ENCODE data around the gene SMARCA4.
"Not testable (repeated sequence)": the region's sequence is repeated elsewhere in the genome, so short reads cannot be mapped to it uniquely, and the experiment has no call there.

SMARCA4 gene

DNA sequence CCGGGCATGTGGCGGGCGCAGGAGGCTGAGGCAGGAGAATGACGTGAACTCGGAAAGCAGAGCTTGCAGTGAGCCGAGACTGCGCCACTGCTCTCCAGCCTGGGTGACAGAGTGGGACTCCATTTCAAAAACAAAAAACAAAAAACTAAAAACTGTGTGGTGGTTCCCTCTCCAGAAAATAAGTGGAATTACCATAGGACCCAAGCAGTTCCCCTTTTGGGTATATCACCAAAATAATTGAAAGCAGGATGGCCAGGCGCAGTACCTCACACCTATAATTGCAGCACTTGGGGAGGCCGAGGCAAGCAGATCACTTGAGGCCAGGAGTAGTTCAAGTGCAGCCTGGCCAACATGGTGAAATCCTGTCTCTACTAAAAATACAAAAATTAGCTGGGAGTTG, 112.7 kb downstream of the SMARCA4 start:
- Histone ChIP-seq H3K4me1 (ENCODE audit: control insufficient read depth, insufficient read depth, low read length) (no peaks in the 10 kb centered on the region), H3K27me3 (ENCODE audit: control insufficient read depth, insufficient read depth, low read length) (no peaks in the 10 kb centered on the region), H3K9ac (ENCODE audit: low read length) (no peak overlapping the region), H3K4me3 (ENCODE audit: low read length) (no peak overlapping the region), H3K9me3 (ENCODE audit: control insufficient read depth, low read length) (no peaks in the 10 kb centered on the region), H3K36me3 (ENCODE audit: control insufficient read depth, insufficient read depth, low read length) (no peaks in the 10 kb centered on the region)

DNA sequence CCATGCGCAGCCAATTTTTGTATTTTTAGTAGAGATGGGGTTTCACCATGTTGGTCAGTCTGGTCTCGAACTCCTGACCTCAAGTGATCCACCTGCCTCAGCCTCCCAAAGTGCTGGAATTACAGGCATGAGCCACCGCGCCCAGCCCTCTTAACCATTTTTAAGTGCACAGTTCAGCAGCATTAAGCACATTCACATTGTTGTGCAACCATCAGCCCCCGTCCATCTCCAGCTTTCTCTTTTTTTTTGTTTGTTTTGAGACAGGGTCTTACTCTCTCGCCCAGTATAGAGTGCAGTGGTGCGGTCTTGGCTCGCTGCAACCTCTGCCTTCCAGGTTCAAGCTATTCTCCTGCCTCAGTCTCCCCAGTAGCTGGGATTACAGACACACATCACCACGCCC, 116.0 kb downstream of the SMARCA4 start:
- H3K4me3 ChIP-seq (ENCODE audit: low read length); H3K9me3 ChIP-seq (ENCODE audit: control insufficient read depth, low read length); H3K4me1 ChIP-seq (ENCODE audit: control insufficient read depth, insufficient read depth, low read length); H3K36me3 ChIP-seq (ENCODE audit: control insufficient read depth, insufficient read depth, low read length); H3K27me3 ChIP-seq (ENCODE audit: control insufficient read depth, insufficient read depth, low read length); H3K9ac ChIP-seq (ENCODE audit: low read length): not testable (repeated sequence)

DNA sequence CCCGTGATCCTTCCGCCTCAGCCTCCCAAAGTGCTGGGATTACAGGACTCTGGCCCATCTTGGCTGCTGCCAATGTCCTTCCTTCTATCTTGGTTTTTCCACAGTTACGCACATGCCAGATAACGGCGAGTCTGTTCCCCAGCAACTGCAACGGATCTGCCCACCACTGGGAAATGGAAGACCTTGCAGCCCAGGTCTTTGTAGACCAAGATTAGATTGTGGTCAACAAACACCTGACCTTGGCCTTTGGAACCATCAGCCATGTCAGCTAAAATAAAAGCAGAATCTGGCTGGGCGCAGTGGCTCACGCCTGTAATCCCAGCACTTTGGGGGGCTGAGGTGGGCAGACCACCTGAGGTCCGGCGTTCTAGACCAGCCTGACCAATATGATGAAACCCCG, 118.1 kb downstream of the SMARCA4 start:
- Histone ChIP-seq H3K4me1 (ENCODE audit: control insufficient read depth, insufficient read depth, low read length) (peaks cover 3% of the 10 kb centered on the region), H3K36me3 (ENCODE audit: control insufficient read depth, insufficient read depth, low read length) (no peaks in the 10 kb centered on the region), H3K4me3 (ENCODE audit: low read length) (no peak overlapping the region), H3K27me3 (ENCODE audit: control insufficient read depth, insufficient read depth, low read length) (no peaks in the 10 kb centered on the region), H3K9ac (ENCODE audit: low read length) (no peak overlapping the region), H3K9me3 (ENCODE audit: control insufficient read depth, low read length) (no peaks in the 10 kb centered on the region)

DNA sequence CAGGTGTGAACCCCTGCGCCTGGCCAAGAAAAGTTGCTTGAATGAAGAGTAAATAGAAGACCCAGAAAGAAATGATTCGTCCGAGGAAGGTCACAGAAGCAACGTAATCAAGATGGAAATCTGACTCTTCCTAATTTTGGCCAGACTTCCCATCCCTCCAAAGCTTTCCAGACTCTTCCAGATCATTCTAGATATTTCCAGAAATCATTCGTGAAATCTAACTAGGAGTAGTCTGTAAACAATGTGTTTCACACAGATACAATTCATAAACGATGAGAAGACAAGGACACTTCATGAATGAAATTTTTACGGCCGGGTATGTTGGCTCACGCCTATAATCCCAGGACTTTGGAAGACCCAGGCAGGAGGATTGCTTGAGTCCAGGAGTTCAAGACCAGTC, 119.2 kb downstream of the SMARCA4 start:
- Histone ChIP-seq H3K9me3 (ENCODE audit: control insufficient read depth, low read length) (no peaks in the 10 kb centered on the region), H3K4me3 (ENCODE audit: low read length) (no peak overlapping the region)

DNA sequence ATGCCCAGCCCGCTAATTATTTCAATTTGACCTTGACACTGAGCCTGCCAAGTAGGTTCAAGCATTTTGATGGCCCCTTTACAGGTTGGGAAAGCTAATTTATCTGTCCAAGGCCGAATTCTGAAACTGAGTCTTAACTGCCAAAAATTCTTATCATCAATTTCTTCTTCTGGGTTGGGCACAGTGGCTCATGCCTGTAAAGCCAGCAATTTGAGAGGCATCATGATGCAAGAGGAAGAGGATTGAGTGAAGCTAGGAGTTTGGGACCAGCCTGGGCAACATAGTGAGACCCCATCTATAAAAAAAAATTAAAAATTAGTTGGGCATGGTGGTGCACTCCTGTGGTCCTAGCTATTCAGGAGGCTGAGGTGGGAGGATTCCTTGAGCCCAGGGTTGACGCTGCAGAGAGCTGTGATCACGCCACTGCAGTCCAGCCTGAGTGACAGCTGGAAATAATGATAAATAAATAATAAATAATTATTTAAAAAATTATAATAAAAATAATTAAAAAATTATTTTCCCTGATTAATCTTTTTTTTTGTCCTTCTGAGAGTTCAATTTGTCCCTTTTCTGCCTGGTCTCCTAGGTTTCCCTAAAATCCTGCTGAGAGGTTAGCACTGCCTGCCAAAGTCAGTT, 127.2 kb downstream of the SMARCA4 start:
- Histone ChIP-seq H3K4me3 (ENCODE audit: low read length) (peak overlapping the region; percentile 71), H3K9me3 (ENCODE audit: control insufficient read depth, low read length) (no peaks in the 10 kb centered on the region), H3K27me3 (ENCODE audit: control insufficient read depth, insufficient read depth, low read length) (no peaks in the 10 kb centered on the region), H3K4me1 (ENCODE audit: control insufficient read depth, insufficient read depth, low read length) (peaks cover 23% of the 10 kb centered on the region), H3K36me3 (ENCODE audit: control insufficient read depth, insufficient read depth, low read length) (peaks cover 6% of the 10 kb centered on the region), H3K9ac (ENCODE audit: low read length) (peak overlapping the region; percentile 98)

More for the DNA sequence above, 119.2 kb downstream of the SMARCA4 start:
- Histone ChIP-seq H3K4me1 (ENCODE audit: control insufficient read depth, insufficient read depth, low read length) (peaks cover 5% of the 10 kb centered on the region), H3K9ac (ENCODE audit: low read length) (no peak overlapping the region), H3K36me3 (ENCODE audit: control insufficient read depth, insufficient read depth, low read length) (no peaks in the 10 kb centered on the region), H3K27me3 (ENCODE audit: control insufficient read depth, insufficient read depth, low read length) (no peaks in the 10 kb centered on the region)

DNA sequence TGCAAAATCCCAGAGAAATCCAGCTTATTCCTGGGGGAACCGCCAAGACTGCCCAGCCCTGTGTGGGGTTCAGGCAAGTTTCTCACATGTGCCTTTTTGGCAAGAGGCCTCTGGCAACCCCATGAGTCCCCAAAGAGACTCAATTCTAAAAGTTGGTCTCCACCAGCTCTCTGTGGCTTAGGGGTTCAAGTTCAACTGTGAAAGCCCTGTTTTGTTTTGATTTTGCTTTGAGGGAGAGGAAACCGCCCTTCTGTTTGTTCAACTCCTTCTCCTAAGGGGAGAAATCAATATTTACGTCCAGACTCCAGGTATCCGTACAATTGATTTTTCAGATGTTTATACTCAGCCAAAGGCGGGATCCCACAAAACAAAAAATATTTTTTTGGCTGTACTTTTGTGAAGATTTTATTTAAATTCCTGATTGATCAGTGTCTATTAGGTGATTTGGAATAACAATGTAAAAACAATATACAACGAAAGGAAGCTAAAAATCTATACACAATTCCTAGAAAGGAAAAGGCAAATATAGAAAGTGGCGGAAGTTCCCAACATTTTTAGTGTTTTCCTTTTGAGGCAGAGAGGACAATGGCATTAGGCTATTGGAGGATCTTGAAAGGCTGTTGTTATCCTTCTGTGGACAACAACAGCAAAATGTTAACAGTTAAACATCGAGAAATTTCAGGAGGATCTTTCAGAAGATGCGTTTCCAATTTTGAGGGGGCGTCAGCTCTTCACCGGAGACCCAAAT, 127.8 kb downstream of the SMARCA4 start:
- Histone ChIP-seq H3K9me3 (ENCODE audit: control insufficient read depth, low read length) (no peaks in the 10 kb centered on the region), H3K4me3 (ENCODE audit: low read length) (peak overlapping the region; percentile 71), H3K27me3 (ENCODE audit: control insufficient read depth, insufficient read depth, low read length) (no peaks in the 10 kb centered on the region), H3K9ac (ENCODE audit: low read length) (peak overlapping the region; percentile 98), H3K4me1 (ENCODE audit: control insufficient read depth, insufficient read depth, low read length) (peaks cover 30% of the 10 kb centered on the region), H3K36me3 (ENCODE audit: control insufficient read depth, insufficient read depth, low read length) (peaks cover 6% of the 10 kb centered on the region)

DNA sequence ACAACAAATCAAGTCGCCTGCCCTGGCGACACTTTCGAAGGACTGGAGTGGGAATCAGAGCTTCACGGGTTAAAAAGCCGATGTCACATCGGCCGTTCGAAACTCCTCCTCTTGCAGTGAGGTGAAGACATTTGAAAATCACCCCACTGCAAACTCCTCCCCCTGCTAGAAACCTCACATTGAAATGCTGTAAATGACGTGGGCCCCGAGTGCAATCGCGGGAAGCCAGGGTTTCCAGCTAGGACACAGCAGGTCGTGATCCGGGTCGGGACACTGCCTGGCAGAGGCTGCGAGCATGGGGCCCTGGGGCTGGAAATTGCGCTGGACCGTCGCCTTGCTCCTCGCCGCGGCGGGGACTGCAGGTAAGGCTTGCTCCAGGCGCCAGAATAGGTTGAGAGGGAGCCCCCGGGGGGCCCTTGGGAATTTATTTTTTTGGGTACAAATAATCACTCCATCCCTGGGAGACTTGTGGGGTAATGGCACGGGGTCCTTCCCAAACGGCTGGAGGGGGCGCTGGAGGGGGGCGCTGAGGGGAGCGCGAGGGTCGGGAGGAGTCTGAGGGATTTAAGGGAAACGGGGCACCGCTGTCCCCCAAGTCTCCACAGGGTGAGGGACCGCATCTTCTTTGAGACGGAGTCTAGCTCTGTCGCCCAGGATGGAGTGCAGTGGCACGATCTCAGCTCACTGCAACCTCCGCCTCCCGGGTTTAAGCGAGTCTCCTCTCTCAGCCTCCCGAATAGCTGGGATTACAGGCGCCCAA, 128.6 kb downstream of the SMARCA4 start, which contains the start of gene LDLR:
TSS of gene LDLR (plus strand) at position 210 of the 760 bp plus-strand sequence. CDS start at position 296, 86 bp downstream.
- H3K9me3 ChIP-seq (ENCODE audit: control insufficient read depth, low read length): no peaks in the 10 kb centered on the region
- H3K4me3 ChIP-seq (ENCODE audit: low read length): peak within 1 kb of the TSS; percentile 71
- peaks cover 32% of the 10 kb centered on the region for H3K4me1 ChIP-seq (ENCODE audit: control insufficient read depth, insufficient read depth, low read length)
- H3K36me3 ChIP-seq (ENCODE audit: control insufficient read depth, insufficient read depth, low read length): peaks cover 6% of the 10 kb centered on the region
- no peaks in the 10 kb centered on the region for H3K27me3 ChIP-seq (ENCODE audit: control insufficient read depth, insufficient read depth, low read length)
- peak within 1 kb of the TSS; percentile 98 for H3K9ac ChIP-seq (ENCODE audit: low read length)

DNA sequence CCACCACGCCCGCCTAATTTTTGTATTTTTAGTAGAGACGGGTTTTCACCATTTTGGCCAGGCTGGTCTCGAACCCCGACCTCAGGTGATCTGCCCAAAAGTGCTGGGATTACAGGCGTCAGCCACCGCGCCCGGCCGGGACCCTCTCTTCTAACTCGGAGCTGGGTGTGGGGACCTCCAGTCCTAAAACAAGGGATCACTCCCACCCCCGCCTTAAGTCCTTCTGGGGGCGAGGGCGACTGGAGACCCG, 129.1 kb downstream of the SMARCA4 start:
- H3K9ac ChIP-seq (ENCODE audit: low read length): peak overlapping the region; percentile 98
- H3K27me3 ChIP-seq (ENCODE audit: control insufficient read depth, insufficient read depth, low read length); H3K36me3 ChIP-seq (ENCODE audit: control insufficient read depth, insufficient read depth, low read length); H3K9me3 ChIP-seq (ENCODE audit: control insufficient read depth, low read length): not testable (repeated sequence)
- H3K4me3 ChIP-seq (ENCODE audit: low read length): peak overlapping the region; percentile 71
- peaks cover 37% of the 10 kb centered on the region for H3K4me1 ChIP-seq (ENCODE audit: control insufficient read depth, insufficient read depth, low read length)

DNA sequence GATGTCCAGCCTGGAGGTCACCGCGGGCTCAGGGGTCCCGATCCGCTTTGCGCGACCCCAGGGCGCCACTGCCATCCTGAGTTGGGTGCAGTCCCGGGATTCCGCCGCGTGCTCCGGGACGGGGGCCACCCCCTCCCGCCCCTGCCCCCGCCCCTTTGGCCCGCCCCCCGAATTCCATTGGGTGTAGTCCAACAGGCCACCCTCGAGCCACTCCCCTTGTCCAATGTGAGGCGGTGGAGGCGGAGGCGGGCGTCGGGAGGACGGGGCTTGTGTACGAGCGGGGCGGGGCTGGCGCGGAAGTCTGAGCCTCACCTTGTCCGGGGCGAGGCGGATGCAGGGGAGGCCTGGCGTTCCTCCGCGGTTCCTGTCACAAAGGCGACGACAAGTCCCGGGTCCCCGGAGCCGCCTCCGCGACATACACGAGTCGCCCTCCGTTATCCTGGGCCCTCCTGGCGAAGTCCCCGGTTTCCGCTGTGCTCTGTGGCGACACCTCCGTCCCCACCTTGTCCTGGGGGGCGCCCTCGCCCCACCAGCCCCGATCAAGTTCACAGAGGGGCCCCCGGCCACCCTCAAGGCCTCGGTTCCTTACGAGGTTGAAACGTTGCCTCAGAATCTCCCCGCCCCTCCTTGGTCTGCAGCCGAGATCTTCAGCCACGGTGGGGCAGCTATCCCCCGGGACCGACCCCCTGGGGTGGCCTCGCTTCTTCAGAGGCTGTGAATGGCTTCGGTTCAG, 129.6 kb downstream of the SMARCA4 start:
- Histone ChIP-seq H3K36me3 (ENCODE audit: control insufficient read depth, insufficient read depth, low read length) (peaks cover 6% of the 10 kb centered on the region), H3K9me3 (ENCODE audit: control insufficient read depth, low read length) (no peaks in the 10 kb centered on the region), H3K4me3 (ENCODE audit: low read length) (peak overlapping the region; percentile 98), H3K27me3 (ENCODE audit: control insufficient read depth, insufficient read depth, low read length) (no peaks in the 10 kb centered on the region), H3K9ac (ENCODE audit: low read length) (peak overlapping the region; percentile 100), H3K4me1 (ENCODE audit: control insufficient read depth, insufficient read depth, low read length) (peaks cover 35% of the 10 kb centered on the region)

DNA sequence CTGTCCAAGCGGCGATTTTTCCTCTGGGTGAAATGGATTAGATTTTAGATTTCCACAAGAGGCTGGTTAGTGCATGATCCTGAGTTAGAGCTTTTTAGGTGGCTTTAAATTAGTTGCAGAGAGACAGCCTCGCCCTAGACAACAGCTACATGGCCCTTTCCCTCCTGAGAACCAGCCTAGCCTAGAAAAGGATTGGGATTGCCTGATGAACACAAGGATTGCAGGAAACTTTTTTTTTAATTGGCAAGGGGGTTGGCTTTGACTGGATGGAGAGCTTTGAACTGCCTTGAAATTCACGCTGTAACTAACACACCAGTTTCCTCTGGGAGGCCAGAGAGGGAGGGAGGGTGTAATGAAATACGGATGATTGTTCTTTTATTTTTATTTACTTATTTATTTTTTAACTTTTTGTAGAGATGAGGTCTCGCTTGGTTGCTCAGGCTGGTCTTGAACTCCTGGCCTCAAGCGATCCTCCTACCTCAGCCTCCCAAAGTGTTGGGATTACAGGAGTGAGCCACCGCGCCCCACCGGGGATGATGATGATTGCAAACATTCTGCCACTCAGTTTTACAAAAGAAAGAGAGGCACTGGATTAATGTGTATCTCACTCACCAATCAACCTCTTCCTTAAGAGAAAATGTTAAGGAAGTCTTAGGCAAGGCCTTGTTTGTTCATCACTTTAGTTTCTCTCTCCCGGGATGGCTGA, 130.3 kb downstream of the SMARCA4 start:
- Histone ChIP-seq H3K4me1 (ENCODE audit: control insufficient read depth, insufficient read depth, low read length) (peaks cover 39% of the 10 kb centered on the region), H3K36me3 (ENCODE audit: control insufficient read depth, insufficient read depth, low read length) (peaks cover 6% of the 10 kb centered on the region), H3K27me3 (ENCODE audit: control insufficient read depth, insufficient read depth, low read length) (no peaks in the 10 kb centered on the region), H3K9me3 (ENCODE audit: control insufficient read depth, low read length) (no peaks in the 10 kb centered on the region), H3K9ac (ENCODE audit: low read length) (peak overlapping the region; percentile 100), H3K4me3 (ENCODE audit: low read length) (peak overlapping the region; percentile 98)

DNA sequence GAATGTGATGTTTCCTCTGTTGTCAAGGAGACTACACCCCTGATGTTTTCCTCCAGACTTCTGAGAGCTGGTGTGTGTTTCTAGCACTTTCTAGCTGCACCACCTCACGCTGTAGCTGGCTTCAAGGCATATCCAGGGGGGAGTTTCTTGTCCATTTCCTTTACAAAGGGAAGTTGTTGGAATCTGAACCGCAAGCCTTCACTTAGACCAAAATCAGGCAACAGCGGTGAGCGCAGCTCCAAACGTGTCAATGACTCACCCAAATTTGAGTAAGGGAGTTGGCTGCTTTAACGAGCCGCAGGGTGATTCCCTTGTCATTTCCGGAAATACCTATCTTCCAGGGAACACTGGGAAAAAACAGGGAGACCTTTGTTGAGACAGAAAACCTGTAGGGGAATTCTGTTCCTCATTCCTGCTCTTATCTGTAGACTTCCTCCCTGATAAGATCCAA, 130.9 kb downstream of the SMARCA4 start:
- H3K9ac ChIP-seq (ENCODE audit: low read length): peak overlapping the region; percentile 100

More for the DNA sequence above, 130.9 kb downstream of the SMARCA4 start:
- H3K4me3 ChIP-seq (ENCODE audit: low read length): peak overlapping the region; percentile 98
- peaks cover 45% of the 10 kb centered on the region for H3K4me1 ChIP-seq (ENCODE audit: control insufficient read depth, insufficient read depth, low read length)
- no peaks in the 10 kb centered on the region for H3K9me3 ChIP-seq (ENCODE audit: control insufficient read depth, low read length)
- H3K36me3 ChIP-seq (ENCODE audit: control insufficient read depth, insufficient read depth, low read length): peaks cover 6% of the 10 kb centered on the region
- H3K27me3 ChIP-seq (ENCODE audit: control insufficient read depth, insufficient read depth, low read length): no peaks in the 10 kb centered on the region
